GM12864 (cell line): Measurements from ENCODE around the gene EIF3F.

ENCODE experiments used
- DNase-seq: peaks from one replicate; pipeline ENCODE4 v3.0.0-alpha.2; 2011; ENCODE audit warnings: low read depth
- H3K4me3 ChIP-seq: 2 replicates; pipeline ENCODE4 v1.5.1; 2011; ENCODE audit warnings: mild to moderate bottlenecking, low read depth, low read length, control low read depth
- CTCF ChIP-seq: IDR thresholded peaks from 2 replicates; pipeline ENCODE4 v1.5.1; 2011; ENCODE audit warnings: low read depth, mild to moderate bottlenecking, moderate library complexity, low read length, control low read depth, inconsistent platforms; ENCODE audit errors: missing control alignments

The EIF3F gene

GRCh38 chr11:8021920-8022319, 34.8 kb downstream of the EIF3F start:
- no peak for TF ChIP-seq CTCF
- no peak overlapping the region for H3K4me3 ChIP-seq
- DNase-seq, result no peak

DNA sequence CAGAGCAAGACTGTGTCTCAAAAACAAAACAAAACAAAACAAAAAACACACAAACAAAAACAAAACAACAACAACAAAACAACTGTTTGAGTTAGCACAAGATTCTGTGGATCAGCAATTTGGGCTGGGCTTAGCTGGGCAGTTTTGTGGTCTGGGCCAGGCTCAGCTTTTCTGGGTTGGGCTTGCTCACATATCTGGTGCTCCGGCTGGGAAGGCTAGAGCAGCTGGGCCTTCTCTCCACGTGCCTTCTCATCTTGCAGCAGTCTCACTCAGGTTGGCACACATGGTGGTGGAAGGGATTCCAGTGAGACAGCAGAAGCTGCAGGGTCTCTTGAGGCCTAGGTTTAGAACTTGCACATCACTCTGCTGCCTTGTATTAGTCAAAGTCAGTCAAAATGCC, 35.7 kb downstream of the EIF3F start:
- H3K4me3 ChIP-seq, result no peak overlapping the region
- DNase-seq, result no peak
- TF ChIP-seq CTCF, result no peak

GRCh38 chr11:8023831-8024555, 36.9 kb downstream of the EIF3F start:
- no peak overlapping the region for H3K4me3 ChIP-seq
- no peak for TF ChIP-seq CTCF
- DNase-seq, result no peak

GRCh38 chr11:8025123-8025522, 38.0 kb downstream of the EIF3F start:
- H3K4me3 ChIP-seq, result no peak overlapping the region
- no peak for DNase-seq
- TF ChIP-seq CTCF, result no peak

- DNase-seq, result no peak
- no peak overlapping the region for H3K4me3 ChIP-seq
These were observed 38.7 kb downstream of the EIF3F start for GRCh38 chr11:8025816-8026215.

DNA sequence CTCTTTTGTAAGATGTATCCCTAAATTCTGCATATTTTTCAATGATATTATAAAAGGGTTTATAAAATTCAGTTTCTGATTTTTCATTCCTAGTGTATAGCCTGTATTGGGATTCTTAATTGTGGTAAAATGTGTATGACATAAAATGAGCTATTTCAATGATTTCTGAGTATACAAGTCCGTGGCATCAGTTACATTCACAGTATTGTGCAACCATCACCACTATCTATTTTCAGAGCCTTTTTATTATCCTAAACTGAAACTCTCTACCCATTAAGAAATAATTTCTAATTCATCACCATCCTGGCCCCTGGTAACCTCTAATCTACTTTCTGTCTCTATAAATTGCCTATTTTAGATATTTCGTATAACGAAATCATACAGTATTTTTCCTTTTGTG, 39.8 kb downstream of the EIF3F start:
- no peak for TF ChIP-seq CTCF
- DNase-seq, result no peak

More at GRCh38 chr11:8025816-8026215, 38.7 kb downstream of the EIF3F start:
- TF ChIP-seq CTCF, result no peak

GRCh38 chr11:8028766-8029165, 41.6 kb downstream of the EIF3F start:
- no peak for DNase-seq
- no peak overlapping the region for H3K4me3 ChIP-seq
- no peak for TF ChIP-seq CTCF

More for the DNA sequence above, 39.8 kb downstream of the EIF3F start:
- no peak overlapping the region for H3K4me3 ChIP-seq
